ENCODE measurements around the gene C5orf46. TPM values are rescaled to one million over a fixed set of nuclear protein-coding genes. Genes with fewer than 3 reads are reported as not detected.

C5orf46 gene
- total RNA-seq, 5 donors from 2014 or later (not counting 1 experiment from before 2014, with no cell fraction given) = not detected

DNA sequence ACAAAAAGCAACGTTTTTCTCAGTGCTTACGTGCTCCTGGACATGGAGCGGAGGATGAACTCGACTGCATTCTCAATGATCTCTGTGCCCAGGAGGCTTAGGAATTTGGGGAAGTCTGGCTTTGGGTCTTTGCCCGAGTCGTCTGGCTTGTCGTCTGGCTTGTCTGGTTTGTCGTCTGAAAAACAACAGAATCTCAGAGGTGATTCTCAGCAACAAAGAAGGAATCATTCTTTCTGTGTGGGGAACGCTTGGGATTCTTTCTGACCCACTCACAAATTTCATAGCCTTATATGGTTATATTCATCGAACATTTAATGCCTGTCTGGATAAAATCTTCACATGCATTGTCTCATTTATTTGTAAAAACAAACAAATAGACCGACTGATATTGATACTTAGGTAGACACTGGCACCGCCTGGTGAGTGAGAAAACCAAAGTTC is 4.7 kb downstream of the C5orf46 start:
- no peak for ATAC-seq (replicated peaks in 1 of 4)
- no peak for DNase-seq
- Mint-ChIP-seq H3K9me3 (no peaks in the 10 kb centered on the region), H3K27ac (no peak overlapping the region), H3K27me3 (peaks cover 0 to 6% of the 10 kb centered on the region in 2 donors), H3K36me3 (no peaks in the 10 kb centered on the region), H3K4me3 (no peak overlapping the region), H3K4me1 (no peaks in the 10 kb centered on the region)
- Histone ChIP-seq H3K27me3 (replicated peaks in 1 of 2; ENCODE audit: control insufficient read depth in 2 of 2, extremely low read depth in 1 of 2, insufficient read depth in 2 of 2, low read length in 1 of 2) (no peaks in the 10 kb centered on the region), H3K36me3 (ENCODE audit: control insufficient read depth in 2 of 2, extremely low read depth in 1 of 2, insufficient read depth in 1 of 2, low read length in 1 of 2) (no peaks in the 10 kb centered on the region), H3K9me3 (no peaks in the 10 kb centered on the region), H3K4me3 (ENCODE audit: control insufficient read depth in 1 of 2, extremely low read depth in 1 of 2, low read length in 1 of 2) (no peak overlapping the region), H3K4me1 (ENCODE audit: control insufficient read depth in 1 of 2, extremely low read depth in 1 of 2, insufficient read depth in 2 of 2, low read length in 2 of 2) (no peaks in the 10 kb centered on the region), H3K27ac (ENCODE audit: low read length) (no peak overlapping the region)
- WGBS (ENCODE audit: insufficient coverage) = 64% methylated on average over 5 of the region's 12 CpGs
- ChIA-PET POLR2A (no interaction called here), CTCF (no interaction called here)

DNA sequence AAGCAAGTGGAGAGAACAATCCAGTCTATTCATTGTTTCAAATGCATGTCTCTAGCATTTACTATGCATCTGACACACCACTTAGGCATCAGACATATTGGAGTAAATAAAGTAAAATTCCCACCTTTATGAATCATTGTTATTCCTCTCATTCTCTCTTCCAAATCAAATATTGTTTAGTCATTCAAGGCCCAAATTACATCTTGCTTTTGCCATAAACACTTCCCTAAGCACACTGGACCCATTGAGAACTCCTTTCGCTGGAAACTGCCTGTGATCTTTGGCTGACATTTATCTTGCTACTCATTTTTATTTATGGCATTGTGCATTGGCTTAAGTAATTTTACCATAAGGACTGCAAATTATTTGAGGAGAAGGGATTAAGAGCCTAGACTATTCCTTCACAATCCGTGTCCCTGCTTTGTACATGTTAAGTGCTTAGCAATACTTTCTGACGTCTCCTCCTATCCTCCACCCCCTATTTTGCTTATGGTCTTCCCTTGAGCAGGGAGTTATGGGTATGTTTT is 7.4 kb downstream of the C5orf46 start:
- no CpG with 5 or more reads among the region's 3 CpGs for WGBS (ENCODE audit: insufficient coverage)
- peaks cover 0 to 6% of the 10 kb centered on the region in 2 donors for H3K27me3 Mint-ChIP-seq
- H3K9me3 Mint-ChIP-seq = no peaks in the 10 kb centered on the region
- Histone ChIP-seq H3K4me1 (ENCODE audit: control insufficient read depth in 1 of 2, extremely low read depth in 1 of 2, insufficient read depth in 2 of 2, low read length in 2 of 2) (no peaks in the 10 kb centered on the region), H3K36me3 (ENCODE audit: control insufficient read depth in 2 of 2, extremely low read depth in 1 of 2, insufficient read depth in 1 of 2, low read length in 1 of 2) (no peaks in the 10 kb centered on the region), H3K27ac (ENCODE audit: low read length) (no peak overlapping the region), H3K9me3 (no peaks in the 10 kb centered on the region), H3K4me3 (ENCODE audit: control insufficient read depth in 1 of 2, extremely low read depth in 1 of 2, low read length in 1 of 2) (no peak overlapping the region), H3K27me3 (replicated peaks in 1 of 2; ENCODE audit: control insufficient read depth in 2 of 2, extremely low read depth in 1 of 2, insufficient read depth in 2 of 2, low read length in 1 of 2) (no peaks in the 10 kb centered on the region)
- no peak overlapping the region for H3K4me3 Mint-ChIP-seq
- DNase-seq = no peak
- ATAC-seq (replicated peaks in 1 of 4) = no peak
- no peak overlapping the region for H3K27ac Mint-ChIP-seq
- CTCF ChIA-PET = no interaction called here
- no peaks in the 10 kb centered on the region for H3K36me3 Mint-ChIP-seq
- POLR2A ChIA-PET = no interaction called here
- no peaks in the 10 kb centered on the region for H3K4me1 Mint-ChIP-seq

DNA sequence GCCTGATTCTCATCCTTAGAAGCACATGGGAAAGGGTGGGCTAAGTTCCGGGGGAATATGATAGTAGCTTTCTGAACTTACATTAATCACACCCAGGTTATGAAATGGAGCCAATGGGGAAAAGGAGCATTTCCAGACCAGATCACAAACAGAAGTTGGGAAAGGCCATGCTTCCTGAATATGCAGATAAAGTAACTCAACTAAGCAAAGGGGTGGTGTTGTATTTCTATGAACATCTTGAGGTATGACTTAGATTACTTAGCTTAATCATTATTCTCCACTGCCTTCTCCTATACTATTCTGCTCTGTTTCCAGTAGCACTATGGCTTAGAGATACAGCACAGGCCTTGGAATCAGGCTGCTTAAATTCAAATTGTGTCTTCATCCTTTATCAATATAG is 10.5 kb downstream of the C5orf46 start:
- Histone ChIP-seq H3K4me3 (ENCODE audit: control insufficient read depth in 1 of 2, extremely low read depth in 1 of 2, low read length in 1 of 2) (no peak overlapping the region), H3K36me3 (ENCODE audit: control insufficient read depth in 2 of 2, extremely low read depth in 1 of 2, insufficient read depth in 1 of 2, low read length in 1 of 2) (no peaks in the 10 kb centered on the region), H3K4me1 (ENCODE audit: control insufficient read depth in 1 of 2, extremely low read depth in 1 of 2, insufficient read depth in 2 of 2, low read length in 2 of 2) (no peaks in the 10 kb centered on the region), H3K9me3 (no peaks in the 10 kb centered on the region), H3K27me3 (replicated peaks in 1 of 2; ENCODE audit: control insufficient read depth in 2 of 2, extremely low read depth in 1 of 2, insufficient read depth in 2 of 2, low read length in 1 of 2) (no peaks in the 10 kb centered on the region), H3K27ac (ENCODE audit: low read length) (no peak overlapping the region)
- ATAC-seq (replicated peaks in 1 of 4) (no peak), DNase-seq (no peak)
- Mint-ChIP-seq H3K4me1 (no peaks in the 10 kb centered on the region), H3K27me3 (peaks cover 0 to 9% of the 10 kb centered on the region in 2 donors), H3K36me3 (no peaks in the 10 kb centered on the region), H3K9me3 (no peaks in the 10 kb centered on the region), H3K27ac (no peak overlapping the region), H3K4me3 (no peak overlapping the region)
- POLR2A ChIA-PET = no interaction called here
- no CpG with 5 or more reads among the region's 1 CpG for WGBS (ENCODE audit: insufficient coverage)
- CTCF ChIA-PET = no interaction called here

GRCh38 chr5:147893820-147894219 is 12.5 kb downstream of the C5orf46 start:
- CTCF ChIA-PET = no interaction called here
- DNase-seq = no peak
- H3K9me3 Mint-ChIP-seq = no peaks in the 10 kb centered on the region
- no peak overlapping the region for H3K27ac ChIP-seq (ENCODE audit: low read length)
- no peaks in the 10 kb centered on the region for H3K4me1 Mint-ChIP-seq
- no peak overlapping the region for H3K27ac Mint-ChIP-seq
- H3K4me3 Mint-ChIP-seq = no peak overlapping the region
- no peak overlapping the region for H3K4me3 ChIP-seq (ENCODE audit: control insufficient read depth in 1 of 2, extremely low read depth in 1 of 2, low read length in 1 of 2)
- H3K27me3 Mint-ChIP-seq = peaks cover 3% of the 10 kb centered on the region in 2 donors
- H3K4me1 ChIP-seq (ENCODE audit: control insufficient read depth in 1 of 2, extremely low read depth in 1 of 2, insufficient read depth in 2 of 2, low read length in 2 of 2) = no peaks in the 10 kb centered on the region
- no peaks in the 10 kb centered on the region for H3K36me3 ChIP-seq (ENCODE audit: control insufficient read depth in 2 of 2, extremely low read depth in 1 of 2, insufficient read depth in 1 of 2, low read length in 1 of 2)
- 10% methylated on average over 2 of the region's 2 CpGs for WGBS (ENCODE audit: insufficient coverage)
- no peaks in the 10 kb centered on the region for H3K36me3 Mint-ChIP-seq
- H3K27me3 ChIP-seq (replicated peaks in 1 of 2; ENCODE audit: control insufficient read depth in 2 of 2, extremely low read depth in 1 of 2, insufficient read depth in 2 of 2, low read length in 1 of 2) = no peaks in the 10 kb centered on the region
- POLR2A ChIA-PET = no interaction called here
- no peaks in the 10 kb centered on the region for H3K9me3 ChIP-seq
- no peak for ATAC-seq (replicated peaks in 1 of 4)

DNA sequence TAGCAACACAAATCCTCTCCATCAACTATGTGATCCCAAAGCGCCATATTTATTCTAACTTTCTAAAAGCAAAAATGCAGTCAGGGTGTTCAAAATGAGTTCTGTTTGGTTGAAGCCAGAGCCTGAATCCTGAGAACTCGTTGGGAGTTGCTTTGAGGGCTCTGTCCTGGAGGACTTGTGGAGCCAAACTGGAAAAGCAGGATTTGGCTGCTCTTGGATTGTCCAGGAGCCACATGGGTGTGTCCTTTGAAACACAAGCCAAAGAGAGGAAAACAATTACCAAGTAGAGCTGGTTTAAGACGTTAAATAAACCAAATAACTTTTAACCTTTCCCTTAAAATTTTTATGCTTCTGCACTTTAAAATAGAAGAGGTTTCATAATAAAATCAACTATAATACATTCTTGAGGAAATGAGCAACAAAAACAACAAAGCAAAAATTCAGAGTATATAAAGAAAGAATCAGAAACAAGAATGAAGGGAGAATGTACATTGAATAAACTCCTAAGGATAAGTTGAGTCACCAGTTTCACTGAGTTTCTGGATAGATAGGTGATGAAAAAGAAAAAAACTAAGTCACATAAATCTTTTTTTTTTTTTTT is 13.5 kb downstream of the C5orf46 start:
- WGBS (ENCODE audit: insufficient coverage) = 80% methylated on average over 1 of the region's 3 CpGs
- Mint-ChIP-seq H3K4me1 (no peaks in the 10 kb centered on the region), H3K27me3 (peaks cover 5 to 10% of the 10 kb centered on the region in 2 donors), H3K4me3 (no peak overlapping the region), H3K9me3 (no peaks in the 10 kb centered on the region), H3K36me3 (no peaks in the 10 kb centered on the region), H3K27ac (no peak overlapping the region)
- ChIA-PET CTCF (no interaction called here), POLR2A (no interaction called here)
- H3K4me1 ChIP-seq (ENCODE audit: control insufficient read depth in 1 of 2, extremely low read depth in 1 of 2, insufficient read depth in 2 of 2, low read length in 2 of 2) = no peaks in the 10 kb centered on the region
- no peak overlapping the region for H3K4me3 ChIP-seq (ENCODE audit: control insufficient read depth in 1 of 2, extremely low read depth in 1 of 2, low read length in 1 of 2)
- H3K27me3 ChIP-seq (replicated peaks in 1 of 2; ENCODE audit: control insufficient read depth in 2 of 2, extremely low read depth in 1 of 2, insufficient read depth in 2 of 2, low read length in 1 of 2) = no peaks in the 10 kb centered on the region
- no peak overlapping the region for H3K27ac ChIP-seq (ENCODE audit: low read length)
- H3K9me3 ChIP-seq = no peaks in the 10 kb centered on the region
- ATAC-seq (replicated peaks in 1 of 4) (no peak), DNase-seq (no peak)
- H3K36me3 ChIP-seq (ENCODE audit: control insufficient read depth in 2 of 2, extremely low read depth in 1 of 2, insufficient read depth in 1 of 2, low read length in 1 of 2) = no peaks in the 10 kb centered on the region

- H3K27ac Mint-ChIP-seq = no peak overlapping the region
- H3K4me3 Mint-ChIP-seq = no peak overlapping the region
- WGBS (ENCODE audit: insufficient coverage) = 58% methylated on average over 2 of the region's 2 CpGs
- H3K36me3 ChIP-seq (ENCODE audit: control insufficient read depth in 2 of 2, extremely low read depth in 1 of 2, insufficient read depth in 1 of 2, low read length in 1 of 2) = no peaks in the 10 kb centered on the region
- no peak for ATAC-seq (replicated peaks in 1 of 4)
- peaks cover 12 to 20% of the 10 kb centered on the region in 2 donors for H3K27me3 Mint-ChIP-seq
- H3K4me3 ChIP-seq (ENCODE audit: control insufficient read depth in 1 of 2, extremely low read depth in 1 of 2, low read length in 1 of 2) = no peak overlapping the region
- H3K27ac ChIP-seq (ENCODE audit: low read length) = no peak overlapping the region
- no peaks in the 10 kb centered on the region for H3K9me3 Mint-ChIP-seq
- no peaks in the 10 kb centered on the region for H3K27me3 ChIP-seq (replicated peaks in 1 of 2; ENCODE audit: control insufficient read depth in 2 of 2, extremely low read depth in 1 of 2, insufficient read depth in 2 of 2, low read length in 1 of 2)
- no peaks in the 10 kb centered on the region for H3K4me1 Mint-ChIP-seq
- DNase-seq = no peak
- no peaks in the 10 kb centered on the region for H3K9me3 ChIP-seq
- H3K36me3 Mint-ChIP-seq = no peaks in the 10 kb centered on the region
- POLR2A ChIA-PET = no interaction called here
- no peaks in the 10 kb centered on the region for H3K4me1 ChIP-seq (ENCODE audit: control insufficient read depth in 1 of 2, extremely low read depth in 1 of 2, insufficient read depth in 2 of 2, low read length in 2 of 2)
- CTCF ChIA-PET = no interaction called here
Observed at GRCh38 chr5:147887930-147888329, 18.4 kb downstream of the C5orf46 start.

All from T-cell (primary cell).